ENCODE data around the gene LMO2.

LMO2 gene

GRCh38 chr11:33819278-33820035 is 72.4 kb downstream of the LMO2 start:
- no peak for DNase-seq (ENCODE audit: low read depth)

All from fibroblast of the conjunctiva (primary cell).